G401.6 (cell line): ENCODE data around the gene CLEC5A.
"Not testable (repeated sequence)": the region's sequence is repeated elsewhere in the genome, so short reads cannot be mapped to it uniquely, and the experiment has no call there.

Experiments
- FAIRE-seq: peaks from 2 replicates; lab custom pipeline; 2012; peaks lifted over from hg19 to GRCh38; lab: Jason Lieb, UNC

Gene CLEC5A

DNA sequence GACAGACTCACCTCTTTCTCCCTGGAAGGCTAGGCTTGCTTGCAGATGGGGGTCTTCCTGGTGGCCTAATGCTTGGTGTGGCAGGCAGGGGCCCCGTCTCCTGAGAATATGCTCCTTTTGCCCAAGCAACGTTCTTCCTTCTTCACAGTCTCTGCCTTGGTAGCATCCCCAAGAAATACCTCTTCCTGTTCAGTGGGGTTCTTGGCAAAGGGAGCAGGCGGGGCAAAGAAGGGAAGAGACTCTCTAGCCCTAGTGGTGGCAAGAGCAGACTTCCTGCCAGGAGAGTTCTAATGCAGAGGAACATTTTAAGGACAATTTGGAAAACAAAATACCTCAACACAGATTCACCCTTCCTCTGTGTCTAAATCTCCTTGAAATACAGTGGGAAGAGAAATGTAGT lies at the start of gene CLEC5A:
CLEC5A (minus strand) TSS at position 179 of the 400 bp plus-strand sequence. CDS start 682 bp downstream, outside the sequence.
- no peak for FAIRE-seq

DNA sequence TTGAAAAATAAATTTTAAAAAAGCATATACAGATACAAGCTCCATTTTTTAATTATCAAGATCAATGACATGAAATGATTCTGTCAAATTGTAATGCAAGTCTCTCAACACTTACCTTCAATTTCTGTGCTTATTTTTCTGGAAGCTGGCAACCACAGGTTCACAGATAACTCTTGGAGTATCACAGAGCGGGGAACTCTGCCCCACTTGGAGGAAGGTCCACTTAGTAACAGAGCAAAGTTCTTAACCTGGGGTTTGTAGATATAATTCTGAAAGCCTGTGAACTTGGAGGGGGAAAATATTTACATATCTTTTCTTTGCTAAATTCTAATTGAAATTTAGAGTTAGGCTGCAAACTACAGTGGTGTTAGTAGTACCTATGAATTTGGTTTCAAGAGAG lies 46.6 kb upstream of the CLEC5A start:
- no peak for FAIRE-seq

DNA sequence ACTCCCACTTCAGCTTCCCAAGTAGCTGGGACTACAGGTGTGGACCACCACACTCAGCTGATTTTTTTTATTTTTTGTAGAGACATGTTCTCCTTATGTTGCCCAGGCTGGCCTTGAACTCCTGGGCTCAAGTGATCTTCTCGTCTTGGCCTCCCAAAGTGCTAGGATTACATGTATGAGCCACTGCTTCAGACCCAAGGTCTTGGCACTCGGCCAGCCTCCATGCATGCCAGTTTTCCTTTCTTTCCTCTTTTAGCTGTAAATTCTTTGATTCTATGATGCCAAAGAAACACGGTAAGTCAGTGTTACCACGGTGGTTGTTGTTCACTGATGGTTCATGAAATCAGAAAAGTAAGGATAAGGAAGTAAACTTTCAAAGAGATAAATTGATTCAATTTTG lies 45.9 kb upstream of the CLEC5A start:
- no peak for FAIRE-seq

DNA sequence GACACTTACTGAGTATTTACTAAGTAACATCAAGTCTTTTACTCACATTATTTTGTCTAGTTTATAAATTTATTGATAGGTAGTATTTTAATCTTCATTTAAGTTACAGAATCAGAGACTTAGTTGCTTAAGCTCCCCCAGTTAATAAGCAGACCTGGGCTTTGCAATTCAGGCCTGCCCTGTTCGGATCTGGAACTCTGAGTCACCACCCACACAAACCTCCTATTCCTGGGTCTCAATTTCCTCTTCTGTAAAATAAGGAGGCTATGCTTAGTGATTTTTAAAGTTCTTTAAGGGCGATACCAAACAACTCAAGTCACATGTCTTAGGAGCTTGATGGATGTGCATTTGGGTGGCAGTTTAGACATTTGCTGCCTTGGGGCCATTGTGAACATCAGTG lies 45.4 kb upstream of the CLEC5A start:
- no peak for FAIRE-seq

DNA sequence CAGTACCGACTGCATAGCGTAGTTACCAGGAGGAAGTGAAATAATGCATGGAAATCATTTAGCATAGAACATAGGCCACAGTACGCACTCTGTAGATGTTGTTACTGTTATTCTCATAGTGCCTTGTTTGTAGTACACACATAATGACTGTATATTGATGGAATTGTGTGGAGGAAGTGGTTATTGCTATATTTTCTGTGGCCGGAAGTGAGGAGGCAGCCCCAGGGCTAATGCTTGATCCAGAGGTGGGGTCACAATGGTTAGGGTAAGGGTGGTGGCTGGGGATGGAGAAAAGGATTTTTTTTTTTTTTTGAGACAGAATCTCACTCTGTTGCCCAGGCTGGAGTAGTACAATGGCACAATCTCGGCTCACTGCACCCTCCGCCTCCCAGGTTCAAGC lies 44.4 kb upstream of the CLEC5A start:
- no peak for FAIRE-seq

DNA sequence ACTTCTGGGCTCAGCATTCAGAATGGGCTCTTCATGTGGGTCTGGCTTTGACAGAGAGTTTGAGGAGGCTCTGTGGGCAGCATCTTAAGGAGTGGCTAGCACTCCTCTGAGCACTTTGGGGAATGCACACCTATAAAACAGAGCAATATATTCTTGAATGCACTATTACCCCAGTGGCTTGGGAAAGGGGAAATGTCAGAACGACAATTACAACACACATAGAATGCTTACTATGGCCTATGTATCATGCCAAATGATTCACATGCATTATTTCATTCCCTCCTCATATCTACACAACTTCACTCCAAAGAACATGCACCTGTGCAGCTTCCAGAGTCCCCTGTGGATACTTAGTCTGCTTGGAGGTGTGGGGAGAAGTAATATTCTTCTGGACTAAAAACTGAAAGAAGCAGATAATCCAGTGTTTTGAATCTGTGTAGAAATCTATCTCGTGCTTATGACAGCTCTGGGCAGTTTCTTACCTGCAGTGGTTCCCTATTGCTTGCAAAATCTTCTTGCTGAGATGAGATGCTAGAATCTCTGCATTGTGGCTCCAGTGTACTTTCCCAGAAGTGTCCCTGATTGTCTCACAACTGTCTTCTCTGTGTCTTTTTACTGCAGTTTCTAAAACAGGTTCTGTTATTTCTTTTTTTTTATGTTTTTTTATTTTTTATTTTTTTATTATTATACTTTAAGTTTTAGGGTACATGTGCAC lies 43.4 kb upstream of the CLEC5A start:
- no peak for FAIRE-seq

DNA sequence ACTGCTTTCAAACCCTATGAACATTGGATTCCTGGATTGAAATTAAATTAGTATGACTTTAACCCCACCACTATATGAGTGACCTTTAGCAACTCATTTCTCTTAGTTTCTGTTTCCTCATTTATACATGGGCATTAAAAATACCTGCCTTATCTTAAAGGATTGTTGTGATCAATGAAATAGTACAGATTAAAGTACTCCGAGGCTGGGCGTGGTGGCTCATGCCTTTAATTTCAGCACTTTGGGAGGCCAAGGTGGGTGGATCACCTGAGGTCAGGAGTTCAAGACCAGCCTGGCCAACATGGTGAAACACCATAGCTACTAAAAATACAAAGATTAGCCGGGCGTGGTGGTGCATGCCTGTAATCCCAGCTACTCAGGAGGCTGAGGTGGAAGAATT lies 41.0 kb upstream of the CLEC5A start:
- FAIRE-seq: not testable (repeated sequence)

DNA sequence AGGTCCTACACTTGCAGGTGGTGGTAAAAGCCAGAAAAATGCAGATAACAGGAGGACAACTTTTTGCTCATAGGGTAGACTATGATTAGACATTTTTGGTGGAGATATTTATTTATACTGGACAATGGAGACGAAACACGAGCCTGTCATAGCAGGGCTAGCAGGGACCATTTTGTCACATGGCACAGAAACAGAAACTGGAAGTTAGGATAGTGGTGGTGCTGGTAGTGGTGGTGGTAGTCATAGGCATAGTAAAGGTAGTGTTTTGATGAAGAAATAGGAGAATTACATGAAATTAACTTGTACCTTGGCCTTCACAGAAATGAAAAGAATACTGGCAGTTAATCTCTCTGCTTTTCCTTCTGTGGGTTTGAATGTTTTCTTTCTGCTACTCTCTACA lies 40.1 kb upstream of the CLEC5A start:
- no peak for FAIRE-seq

DNA sequence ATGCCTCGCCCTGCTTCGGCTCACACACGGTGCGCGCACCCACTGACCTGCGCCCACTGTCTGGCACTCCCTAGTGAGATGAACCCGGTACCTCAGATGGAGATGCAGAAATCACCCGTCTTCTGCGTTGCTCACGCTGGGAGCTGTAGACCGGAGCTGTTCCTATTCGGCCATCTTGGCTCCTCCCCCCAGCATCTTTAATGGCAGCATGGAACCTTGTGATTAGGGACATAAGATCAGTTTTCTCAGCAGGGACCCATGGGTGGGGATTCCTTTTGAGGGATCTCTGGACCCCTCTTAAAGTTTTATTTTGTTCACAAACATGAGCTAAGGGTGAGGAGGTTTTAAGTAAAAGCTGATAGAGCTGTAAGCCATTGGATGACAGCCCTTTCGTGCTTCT lies 39.2 kb upstream of the CLEC5A start:
- not testable (repeated sequence) for FAIRE-seq

DNA sequence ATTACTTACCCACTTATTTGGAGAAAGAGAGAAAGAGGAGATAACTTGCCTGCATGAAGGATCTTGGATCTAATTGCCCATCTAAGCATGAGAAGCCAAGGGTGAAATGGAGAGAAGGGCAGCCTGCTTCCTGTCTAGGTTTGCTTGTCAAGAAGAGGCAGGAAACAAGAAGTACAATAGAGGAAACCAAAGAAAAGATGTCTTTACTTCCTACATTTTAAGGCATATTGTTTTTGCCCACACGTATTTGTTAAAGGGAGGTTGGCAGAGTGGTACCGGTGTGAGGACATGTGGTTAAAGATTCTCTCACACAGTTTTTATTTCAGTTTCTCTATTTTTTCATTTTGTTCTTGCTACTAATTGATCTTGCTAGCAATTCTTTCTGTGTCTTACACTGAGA lies 32.8 kb upstream of the CLEC5A start:
- FAIRE-seq: no peak

DNA sequence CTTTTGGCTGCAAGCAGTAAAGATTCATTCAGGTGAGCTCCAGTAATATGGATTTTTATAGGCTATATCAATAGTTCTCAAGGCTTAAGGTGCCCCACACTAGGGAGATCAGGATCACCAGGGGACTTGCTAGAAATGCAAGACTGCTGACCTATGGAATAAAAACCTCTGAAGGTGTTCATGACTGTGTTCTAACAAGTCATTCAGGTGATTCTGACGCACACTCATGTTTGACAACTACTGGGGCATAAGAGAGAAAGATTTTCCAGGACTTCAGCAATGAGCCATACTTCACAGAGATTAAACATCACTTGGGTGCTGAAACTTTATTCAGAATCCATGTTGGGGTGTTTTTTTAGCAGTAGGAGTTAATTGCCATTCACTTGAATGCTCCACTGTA lies 31.6 kb upstream of the CLEC5A start:
- no peak for FAIRE-seq

DNA sequence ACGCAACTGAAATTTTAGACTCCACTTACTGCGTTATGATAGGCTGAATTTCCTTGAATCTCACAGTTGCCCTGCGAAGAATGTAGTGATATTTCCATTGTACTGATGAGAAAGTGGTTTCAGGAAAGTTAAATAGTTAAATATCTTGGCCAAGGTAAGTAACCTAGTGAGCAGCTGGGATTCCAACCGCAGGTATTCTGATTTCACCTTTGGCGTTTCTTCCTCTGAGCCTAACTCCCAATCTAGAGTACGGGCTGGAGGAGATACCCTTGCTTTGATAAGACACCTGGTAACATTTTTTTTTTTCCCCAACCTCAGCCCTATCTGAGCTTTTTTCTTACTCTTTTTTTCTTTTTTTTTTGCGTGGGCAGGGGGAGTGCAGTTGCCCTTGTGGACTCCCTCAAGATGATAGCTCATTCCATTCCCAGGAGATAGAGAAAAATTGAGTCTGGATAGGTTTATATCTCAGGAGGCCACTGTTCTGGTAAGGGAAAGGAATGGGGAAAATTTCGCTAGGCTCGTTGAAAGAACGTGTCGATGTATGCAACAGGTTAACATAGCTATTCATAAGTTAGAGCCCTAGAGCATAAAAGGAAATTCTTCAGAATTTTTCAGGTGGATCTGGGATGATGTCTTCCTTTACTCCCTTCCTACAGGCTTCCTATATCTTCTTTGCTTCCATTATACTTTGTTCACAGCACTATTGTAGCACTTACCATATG lies 29.9 kb upstream of the CLEC5A start:
- no peak for FAIRE-seq

DNA sequence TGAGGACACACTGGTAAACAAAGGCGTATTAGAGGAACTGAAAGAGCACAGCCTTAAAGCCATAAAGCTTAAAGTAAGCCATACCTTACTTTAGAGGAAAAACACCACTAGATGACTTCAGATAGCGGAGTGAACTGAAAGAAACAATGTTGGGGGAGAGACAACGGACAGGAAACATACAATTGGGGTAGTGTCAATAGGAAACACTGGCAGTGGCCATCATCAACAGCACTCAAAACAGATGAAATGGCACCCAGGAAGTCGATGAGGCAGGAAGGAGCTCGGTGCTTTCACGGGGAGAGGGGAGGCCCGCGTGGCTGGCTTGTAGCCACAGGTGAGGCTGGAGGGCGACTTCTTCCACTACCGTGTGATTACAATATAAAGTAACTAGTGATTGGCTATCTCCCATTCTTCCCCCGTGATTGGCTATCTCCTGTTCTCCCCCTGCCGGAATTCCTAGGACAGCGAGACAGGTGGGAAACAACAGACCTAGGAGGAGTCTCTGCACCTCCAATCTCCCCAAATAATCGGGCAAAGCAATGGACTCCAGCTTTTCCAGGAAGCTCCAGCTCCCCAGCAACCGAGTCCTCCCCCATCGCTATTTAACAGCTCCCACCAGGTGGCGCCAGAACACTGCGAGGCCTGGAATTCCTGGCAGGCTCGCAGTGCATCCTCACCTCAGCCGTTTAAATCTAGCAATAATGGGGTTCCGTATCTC lies 29.2 kb upstream of the CLEC5A start:
- FAIRE-seq: no peak

DNA sequence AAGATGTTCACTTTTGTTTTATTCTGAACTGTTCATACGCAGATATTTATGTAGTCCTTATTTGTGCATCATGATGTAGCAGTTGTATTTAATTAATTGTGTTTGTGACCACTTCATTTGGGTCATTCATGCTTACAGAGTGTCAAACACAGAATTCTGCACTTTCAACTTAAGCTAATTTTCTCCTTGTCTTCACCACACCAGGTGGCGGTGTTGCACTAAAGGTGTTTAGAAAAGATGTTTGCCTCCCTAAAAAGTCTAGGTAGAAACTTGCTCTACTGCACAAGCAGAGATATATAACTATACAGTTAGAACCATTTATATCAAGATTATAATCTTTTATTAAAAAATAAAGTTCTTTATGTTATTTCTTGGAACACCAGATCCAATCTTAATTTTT lies 28.1 kb upstream of the CLEC5A start:
- FAIRE-seq: no peak

DNA sequence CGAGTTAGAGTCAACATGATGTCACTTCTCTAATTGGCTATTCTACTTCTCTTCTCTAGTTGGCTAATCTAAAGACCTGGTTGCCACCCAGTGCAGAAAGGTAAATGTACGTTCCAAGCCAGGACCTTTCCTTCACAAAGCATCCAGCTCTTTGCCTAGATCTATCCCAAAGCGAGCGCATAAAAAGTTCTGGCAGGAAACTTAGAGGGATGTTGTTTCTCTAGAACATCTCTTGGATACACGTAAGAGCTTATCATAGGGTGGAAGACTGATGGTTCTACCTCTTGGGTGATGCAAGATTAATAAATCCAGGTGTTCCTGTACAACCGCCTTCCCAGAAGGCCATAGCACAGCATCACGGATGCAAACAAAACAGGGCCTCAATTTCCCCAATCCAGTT lies 26.9 kb upstream of the CLEC5A start, which contains the start of gene TAS2R38:
TAS2R38 (minus strand) TSS at position 101 of the 400 bp plus-strand sequence; CDS start at position 17, 84 bp downstream.
- no peak for FAIRE-seq

DNA sequence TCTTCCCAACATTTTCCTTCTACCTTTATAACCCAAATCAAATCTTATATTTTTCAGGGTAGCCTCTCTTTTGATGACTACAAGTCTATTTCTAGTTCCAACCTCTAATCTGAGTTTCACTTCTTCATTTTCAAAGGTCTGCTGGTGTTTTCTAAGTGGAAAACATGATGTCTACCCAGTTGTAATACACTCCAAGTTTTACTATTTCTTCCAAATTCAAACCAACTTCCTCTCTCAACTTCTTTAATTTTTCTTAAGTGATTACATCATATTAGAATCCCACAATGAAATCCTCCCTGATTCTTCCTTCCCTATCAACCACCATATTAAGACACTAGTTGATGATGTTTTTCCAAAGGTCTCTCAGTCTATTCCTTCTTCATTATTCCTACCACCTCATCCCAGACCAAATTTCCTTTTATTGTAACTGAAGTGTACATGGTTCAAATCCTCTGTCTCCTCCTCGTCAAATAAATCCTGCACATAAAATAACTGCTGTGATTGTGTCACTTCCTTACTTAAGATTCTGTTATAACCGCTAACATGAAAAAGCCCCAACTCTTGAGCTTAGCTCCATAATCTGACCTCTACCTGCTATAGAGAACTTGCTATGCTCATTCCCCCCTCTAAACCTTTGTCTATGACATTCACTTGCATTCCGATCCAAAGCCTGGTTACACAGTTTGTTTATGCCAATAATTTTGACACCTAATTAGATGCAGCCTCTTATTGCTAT lies 14.1 kb upstream of the CLEC5A start:
- no peak for FAIRE-seq

DNA sequence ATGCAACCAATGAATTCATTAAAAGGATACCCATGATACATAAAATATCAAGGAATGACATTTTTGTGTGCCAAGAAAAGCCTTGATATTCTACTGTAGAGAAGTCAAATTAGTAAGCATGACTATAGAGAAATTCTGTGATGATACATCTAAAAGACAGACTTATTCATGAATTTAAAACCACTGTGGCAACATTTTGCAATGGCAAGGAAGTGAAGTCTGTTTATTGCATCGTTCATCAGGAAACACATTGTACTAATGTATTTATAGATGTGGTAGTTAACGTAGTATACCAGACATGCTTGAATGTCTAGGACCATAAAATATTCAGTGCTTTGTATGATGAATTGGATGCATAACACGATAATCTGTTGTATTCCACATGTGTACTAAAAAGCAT lies 9.3 kb upstream of the CLEC5A start:
- FAIRE-seq: no peak

DNA sequence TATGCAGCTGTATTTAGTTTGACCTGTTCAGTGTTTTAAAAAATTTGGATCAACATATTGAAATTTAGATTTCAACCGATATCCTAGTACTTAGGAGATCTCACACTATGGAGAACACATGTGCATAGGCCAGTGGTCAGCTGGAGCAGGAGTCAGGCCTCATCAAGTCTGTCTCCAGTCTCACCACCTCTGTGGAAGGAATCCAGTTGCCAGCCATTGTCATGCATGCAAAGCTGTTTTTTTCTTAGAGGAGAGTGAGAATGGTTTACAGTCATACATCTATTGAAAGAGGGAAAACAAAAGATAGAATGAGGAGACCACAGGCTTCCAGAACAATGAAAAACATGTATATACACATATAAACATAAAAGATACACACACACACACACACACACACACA lies 7.6 kb upstream of the CLEC5A start:
- FAIRE-seq: no peak

DNA sequence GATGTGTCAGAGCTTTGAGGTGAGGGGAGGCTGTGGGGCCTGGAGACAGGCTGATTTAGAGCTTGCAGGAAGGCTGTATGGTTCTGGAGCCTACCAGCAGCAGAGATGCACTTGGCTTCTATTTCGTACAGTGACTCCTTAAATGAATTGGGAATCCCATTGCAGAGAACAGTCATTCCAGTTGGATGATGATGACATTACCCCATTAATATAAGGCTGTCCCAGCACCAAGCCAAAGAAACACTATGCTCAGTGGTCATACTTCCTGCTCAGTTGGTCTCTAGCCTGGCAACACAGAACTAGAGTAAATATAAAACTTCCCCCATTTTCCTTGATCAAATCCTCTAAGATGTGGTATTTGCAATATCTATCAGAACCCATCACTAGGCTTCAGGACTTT lies 5.7 kb upstream of the CLEC5A start:
- FAIRE-seq: no peak

DNA sequence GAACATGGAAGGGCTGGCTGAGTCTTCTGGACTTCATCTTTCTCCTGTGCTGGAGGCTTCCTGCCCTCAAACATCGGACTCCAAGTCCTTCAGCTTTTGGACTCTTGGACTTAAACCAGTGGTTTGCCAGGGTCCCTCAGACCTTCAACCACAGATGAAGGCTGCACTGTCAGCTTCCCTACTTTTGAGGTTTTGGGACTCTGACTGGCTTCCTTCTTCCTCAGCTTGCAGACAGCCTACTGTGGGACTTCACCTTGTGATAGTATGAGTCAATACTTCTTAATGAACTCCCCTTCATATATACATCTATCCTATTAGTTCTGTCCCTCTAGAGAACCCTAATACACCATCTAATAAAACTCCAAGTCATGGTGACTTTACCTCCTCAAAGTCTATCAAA lies 4.0 kb upstream of the CLEC5A start:
- no peak for FAIRE-seq

DNA sequence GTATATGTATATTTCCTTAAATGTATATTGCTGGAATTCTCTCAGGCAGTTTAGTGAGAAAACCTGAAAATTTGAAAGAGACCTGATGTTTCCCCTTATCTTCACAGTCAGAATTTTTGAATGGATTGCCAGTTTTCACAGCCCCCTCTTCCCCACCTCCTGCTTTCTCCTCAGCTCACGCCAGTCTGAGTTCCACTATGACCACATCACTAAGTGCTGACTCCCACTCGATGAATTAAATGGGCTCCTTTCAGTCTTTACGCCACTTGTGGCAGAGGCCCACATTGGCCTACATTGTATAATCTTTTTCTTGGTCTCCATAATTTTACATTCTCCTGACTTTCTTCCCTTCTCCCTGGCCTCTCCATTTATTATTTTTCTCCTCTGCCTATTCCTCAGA lies 3.1 kb upstream of the CLEC5A start:
- FAIRE-seq: no peak

DNA sequence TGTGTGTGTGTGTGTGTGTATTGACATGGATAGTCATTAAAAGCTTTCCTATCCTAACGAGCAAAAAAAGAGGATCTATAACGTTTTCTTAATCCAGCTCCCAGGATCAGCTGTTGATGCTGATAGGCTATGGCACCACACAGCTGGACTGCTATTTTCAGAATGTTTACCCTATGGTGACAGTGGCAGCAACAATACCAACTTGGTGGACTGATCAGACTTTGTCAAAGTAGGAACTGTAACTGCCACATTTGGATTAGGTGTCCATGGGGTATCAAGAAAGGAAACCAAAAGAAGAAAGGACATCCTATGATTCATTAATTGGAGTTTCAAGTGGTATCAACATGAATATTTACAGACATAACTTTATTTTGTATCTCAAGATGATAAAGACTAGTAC lies 2.7 kb upstream of the CLEC5A start:
- no peak for FAIRE-seq

DNA sequence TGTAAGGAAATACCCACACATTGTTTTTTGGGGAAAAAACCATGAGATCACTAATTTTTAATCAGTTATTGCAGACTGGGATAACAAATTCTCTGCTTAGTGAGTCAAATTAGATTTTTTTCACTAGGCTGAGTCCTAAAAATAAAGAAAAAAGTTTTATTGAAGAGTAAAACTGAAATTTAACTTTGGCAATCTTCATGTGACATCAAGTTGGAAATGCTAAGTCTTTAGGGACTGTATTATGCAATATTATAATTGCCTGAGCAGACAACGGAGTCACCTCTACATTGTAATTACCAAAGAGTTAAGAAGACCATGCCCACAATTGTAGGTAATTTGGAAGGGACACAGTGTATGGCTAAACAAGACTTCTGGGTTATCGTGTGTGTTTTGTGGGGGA lies 2.2 kb upstream of the CLEC5A start:
- FAIRE-seq: no peak
